K562 (cell line): ENCODE results near the gene MYL5. TPM values are rescaled to one million over a fixed set of nuclear protein-coding genes. Genes with fewer than 3 reads are reported as not detected.

Experiments used
- CBX2 ChIP-seq: fragments of 200-600 bp; sonication (generic); IDR thresholded peaks from one replicate; pipeline ENCODE4 v1.6.1; 2012; ENCODE audit warnings: mild to moderate bottlenecking, low read length, inconsistent platforms; ENCODE audit not compliant: insufficient read depth, poor library complexity, severe bottlenecking
- FOXJ3 ChIP-seq: sonication (generic); formaldehyde crosslinking; IDR thresholded peaks from 2 replicates; pipeline ENCODE4 v1.4.0; 2020; ENCODE audit warnings: mild to moderate bottlenecking, missing genetic modification reagents
- NEUROD1 ChIP-seq: fragments of 150-350 bp; IDR thresholded peaks from 2 replicates; pipeline ENCODE4 v1.6.1; 2014; ENCODE audit warnings: borderline replicate concordance, low read length, low read depth; ENCODE audit not compliant: partially characterized antibody
- SREBF1 ChIP-seq: fragments of 150-350 bp; IDR thresholded peaks from 2 replicates; pipeline ENCODE4 v1.6.1; 2014; ENCODE audit warnings: antibody characterized with exemption, low read depth, low read length, borderline replicate concordance
- SREBF2 ChIP-seq: sonication (generic); formaldehyde crosslinking; IDR thresholded peaks from 2 replicates; pipeline ENCODE4 v1.4.0; 2020; ENCODE audit warnings: mild to moderate bottlenecking, missing genetic modification reagents
- STAT5B ChIP-seq: fragments of 250-450 bp; sonication (Bioruptor Pico); IDR thresholded peaks from 2 replicates; pipeline ENCODE4 v1.8.0; 2021; ENCODE audit warnings: mild to moderate bottlenecking, inconsistent platforms
- polyA plus RNA-seq, 8 experiments: library from polyadenylated mRNA; depleted of rRNA in 4 of 8; stranded (reverse) in 5 of 8; unstranded in 3 of 8; fragments of >200 nt; fragmentation: Nextera tagmentation in 2 of 8; fragmentation: Illumina TruSeq in 1 of 8; extraction: Ambion mirVana in 2 of 8; extraction: Trizol in 1 of 8; gene quantifications; 2 replicates each; pipeline versions ENCODE4 v1.2.1 to v1.2.3, GENCODE V29; 2011 to 2014; ENCODE audit warnings: inconsistent platforms in 1 of 8, missing spikeins in 1 of 8
- total RNA-seq, 7 experiments: library from RNA; depleted of rRNA in 6 of 7; stranded (reverse); fragments of >200 nt in 6 of 7; fragmentation: Illumina TruSeq in 2 of 7; extraction: Trizol in 2 of 7; gene quantifications; 2 replicates each; pipeline versions ENCODE4 v1.2.1 to v1.2.3, GENCODE V29; 2011 to 2021; ENCODE audit warnings: low replicate concordance in 1 of 7
- TF ChIP-seq, protein P1 (sequence below): sonication (generic); formaldehyde crosslinking; IDR thresholded peaks from 2 replicates; pipeline ENCODE4 v1.8.0; 2022; ENCODE audit warnings: missing genetic modification reagents, mild to moderate bottlenecking, borderline replicate concordance
- TF ChIP-seq, protein P2 (sequence below): sonication (generic); formaldehyde crosslinking; IDR thresholded peaks from 2 replicates; pipeline ENCODE4 v1.8.1; 2023; ENCODE audit warnings: mild to moderate bottlenecking, missing genetic modification reagents
- TF ChIP-seq, protein P3 (sequence below): sonication (generic); formaldehyde crosslinking; IDR thresholded peaks from 2 replicates; pipeline ENCODE4 v1.8.1; 2022; ENCODE audit warnings: missing genetic modification reagents

Gene MYL5
- total and polyA plus RNA-seq, 9 of the 15 experiments (the other 6 are each of a cell fraction or from before 2014, with no cell fraction given): 1.4 to 10.0 (median 4.1) TPM

DNA sequence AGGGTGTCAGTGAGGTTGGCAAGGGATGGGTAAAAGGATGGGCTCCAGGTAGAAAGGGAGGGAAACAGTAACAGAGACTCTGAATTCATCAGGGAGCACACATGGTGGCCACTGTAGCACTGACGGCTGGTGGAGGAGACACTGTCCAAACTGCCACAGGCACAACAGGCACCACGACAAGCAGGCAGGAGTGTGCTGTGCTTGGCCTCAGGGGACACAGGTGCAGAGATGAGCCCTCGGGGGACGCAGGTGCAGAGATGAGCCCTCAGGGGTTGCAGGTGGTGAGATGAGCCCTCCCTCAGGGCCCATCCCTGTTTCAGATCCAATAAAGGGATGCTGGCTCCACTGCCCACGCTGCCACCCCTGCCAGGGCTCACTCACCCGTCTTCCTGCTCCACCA, 41.4 kb upstream of the MYL5 start (continued):
- TF ChIP-seq, protein P1, sequence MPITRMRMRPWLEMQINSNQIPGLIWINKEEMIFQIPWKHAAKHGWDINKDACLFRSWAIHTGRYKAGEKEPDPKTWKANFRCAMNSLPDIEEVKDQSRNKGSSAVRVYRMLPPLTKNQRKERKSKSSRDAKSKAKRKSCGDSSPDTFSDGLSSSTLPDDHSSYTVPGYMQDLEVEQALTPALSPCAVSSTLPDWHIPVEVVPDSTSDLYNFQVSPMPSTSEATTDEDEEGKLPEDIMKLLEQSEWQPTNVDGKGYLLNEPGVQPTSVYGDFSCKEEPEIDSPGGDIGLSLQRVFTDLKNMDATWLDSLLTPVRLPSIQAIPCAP (CRISPR knock-in tag): no peak
- TF ChIP-seq SREBF1: no peak
- no peak for TF ChIP-seq STAT5B (CRISPR knock-in tag)
- TF ChIP-seq, protein P2, sequence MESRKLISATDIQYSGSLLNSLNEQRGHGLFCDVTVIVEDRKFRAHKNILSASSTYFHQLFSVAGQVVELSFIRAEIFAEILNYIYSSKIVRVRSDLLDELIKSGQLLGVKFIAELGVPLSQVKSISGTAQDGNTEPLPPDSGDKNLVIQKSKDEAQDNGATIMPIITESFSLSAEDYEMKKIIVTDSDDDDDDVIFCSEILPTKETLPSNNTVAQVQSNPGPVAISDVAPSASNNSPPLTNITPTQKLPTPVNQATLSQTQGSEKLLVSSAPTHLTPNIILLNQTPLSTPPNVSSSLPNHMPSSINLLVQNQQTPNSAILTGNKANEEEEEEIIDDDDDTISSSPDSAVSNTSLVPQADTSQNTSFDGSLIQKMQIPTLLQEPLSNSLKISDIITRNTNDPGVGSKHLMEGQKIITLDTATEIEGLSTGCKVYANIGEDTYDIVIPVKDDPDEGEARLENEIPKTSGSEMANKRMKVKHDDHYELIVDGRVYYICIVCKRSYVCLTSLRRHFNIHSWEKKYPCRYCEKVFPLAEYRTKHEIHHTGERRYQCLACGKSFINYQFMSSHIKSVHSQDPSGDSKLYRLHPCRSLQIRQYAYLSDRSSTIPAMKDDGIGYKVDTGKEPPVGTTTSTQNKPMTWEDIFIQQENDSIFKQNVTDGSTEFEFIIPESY (CRISPR knock-in tag): no peak
- no peak for TF ChIP-seq SREBF2 (CRISPR knock-in tag)
- no peak for TF ChIP-seq CBX2
- no peak for TF ChIP-seq FOXJ3 (CRISPR knock-in tag)
- no peak for TF ChIP-seq NEUROD1
- TF ChIP-seq, protein P3, sequence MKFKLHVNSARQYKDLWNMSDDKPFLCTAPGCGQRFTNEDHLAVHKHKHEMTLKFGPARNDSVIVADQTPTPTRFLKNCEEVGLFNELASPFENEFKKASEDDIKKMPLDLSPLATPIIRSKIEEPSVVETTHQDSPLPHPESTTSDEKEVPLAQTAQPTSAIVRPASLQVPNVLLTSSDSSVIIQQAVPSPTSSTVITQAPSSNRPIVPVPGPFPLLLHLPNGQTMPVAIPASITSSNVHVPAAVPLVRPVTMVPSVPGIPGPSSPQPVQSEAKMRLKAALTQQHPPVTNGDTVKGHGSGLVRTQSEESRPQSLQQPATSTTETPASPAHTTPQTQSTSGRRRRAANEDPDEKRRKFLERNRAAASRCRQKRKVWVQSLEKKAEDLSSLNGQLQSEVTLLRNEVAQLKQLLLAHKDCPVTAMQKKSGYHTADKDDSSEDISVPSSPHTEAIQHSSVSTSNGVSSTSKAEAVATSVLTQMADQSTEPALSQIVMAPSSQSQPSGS (CRISPR knock-in tag): no peak
